Uterus (tissue), 2 donors: ENCODE data around the gene SLC27A2.

Experiments
- POLR2A ChIP-seq, 2 donors: fragments of 450-650 bp; IDR thresholded peaks; one replicate each; pipeline ENCODE4 v1.6.1; 2016; ENCODE audit warnings: antibody characterized with exemption in 2 of 2, mild to moderate bottlenecking in 1 of 2, moderate library complexity in 1 of 2
- TF ChIP-seq, protein P1 (sequence below), 4 experiments: fragments of 200-600 bp in 2 of 4; fragments of 450-650 bp in 2 of 4; sonication (generic) in 2 of 4; IDR thresholded peaks; one replicate each; pipeline ENCODE4 v1.5.1; 2016 to 2019; ENCODE audit warnings: antibody characterized with exemption in 4 of 4, mild to moderate bottlenecking in 2 of 4, moderate library complexity in 1 of 4

DNA sequence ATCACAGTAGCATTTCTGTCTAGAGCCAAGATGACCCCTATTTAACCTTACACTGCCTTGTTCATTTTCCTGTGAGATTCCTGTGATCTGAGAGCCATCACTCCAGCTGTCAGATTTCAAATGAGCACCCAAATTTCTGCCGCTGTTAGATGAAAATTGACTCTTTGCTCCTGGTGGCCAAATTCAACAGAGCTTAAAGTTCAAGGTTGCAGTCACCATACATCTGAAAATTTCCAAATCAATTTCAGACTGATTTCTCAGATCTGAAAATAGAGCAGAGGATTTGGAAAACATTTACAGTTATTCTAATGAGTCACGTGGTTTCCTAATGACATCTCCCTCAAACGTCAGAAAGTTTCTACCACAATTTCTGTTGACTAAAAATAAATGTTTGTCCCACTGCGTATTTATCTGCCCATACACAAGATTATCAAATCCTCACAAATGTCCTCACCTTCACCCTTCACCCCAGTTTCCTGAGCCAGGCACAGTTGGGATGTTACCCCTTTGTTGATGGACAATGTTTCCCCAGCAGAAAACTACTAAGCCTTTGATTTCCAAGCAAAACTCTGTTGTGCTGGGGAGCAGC lies 67.1 kb downstream of the SLC27A2 start:
- TF ChIP-seq, protein P1, sequence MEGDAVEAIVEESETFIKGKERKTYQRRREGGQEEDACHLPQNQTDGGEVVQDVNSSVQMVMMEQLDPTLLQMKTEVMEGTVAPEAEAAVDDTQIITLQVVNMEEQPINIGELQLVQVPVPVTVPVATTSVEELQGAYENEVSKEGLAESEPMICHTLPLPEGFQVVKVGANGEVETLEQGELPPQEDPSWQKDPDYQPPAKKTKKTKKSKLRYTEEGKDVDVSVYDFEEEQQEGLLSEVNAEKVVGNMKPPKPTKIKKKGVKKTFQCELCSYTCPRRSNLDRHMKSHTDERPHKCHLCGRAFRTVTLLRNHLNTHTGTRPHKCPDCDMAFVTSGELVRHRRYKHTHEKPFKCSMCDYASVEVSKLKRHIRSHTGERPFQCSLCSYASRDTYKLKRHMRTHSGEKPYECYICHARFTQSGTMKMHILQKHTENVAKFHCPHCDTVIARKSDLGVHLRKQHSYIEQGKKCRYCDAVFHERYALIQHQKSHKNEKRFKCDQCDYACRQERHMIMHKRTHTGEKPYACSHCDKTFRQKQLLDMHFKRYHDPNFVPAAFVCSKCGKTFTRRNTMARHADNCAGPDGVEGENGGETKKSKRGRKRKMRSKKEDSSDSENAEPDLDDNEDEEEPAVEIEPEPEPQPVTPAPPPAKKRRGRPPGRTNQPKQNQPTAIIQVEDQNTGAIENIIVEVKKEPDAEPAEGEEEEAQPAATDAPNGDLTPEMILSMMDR (IDR thresholded peaks at IDR 0.05), result no peak
- no peak for TF ChIP-seq POLR2A (IDR thresholded peaks at IDR 0.05)
